Stimulated activated CD8-positive, alpha-beta memory T cell treated with anti-CD3 and anti-CD28 coated beads, Interleukin-7, amount 100 ng/mL, for 48 hours (primary cell): ENCODE measurements around the gene CD4.

ENCODE experiments used
- DNase-seq, 2 donors: peaks; one replicate each; pipeline ENCODE4 v3.0.0-alpha.2; 2020; ENCODE audit warnings: low read depth in 1 of 2; ENCODE audit errors: extremely low read depth in 1 of 2

CD4 gene

DNA sequence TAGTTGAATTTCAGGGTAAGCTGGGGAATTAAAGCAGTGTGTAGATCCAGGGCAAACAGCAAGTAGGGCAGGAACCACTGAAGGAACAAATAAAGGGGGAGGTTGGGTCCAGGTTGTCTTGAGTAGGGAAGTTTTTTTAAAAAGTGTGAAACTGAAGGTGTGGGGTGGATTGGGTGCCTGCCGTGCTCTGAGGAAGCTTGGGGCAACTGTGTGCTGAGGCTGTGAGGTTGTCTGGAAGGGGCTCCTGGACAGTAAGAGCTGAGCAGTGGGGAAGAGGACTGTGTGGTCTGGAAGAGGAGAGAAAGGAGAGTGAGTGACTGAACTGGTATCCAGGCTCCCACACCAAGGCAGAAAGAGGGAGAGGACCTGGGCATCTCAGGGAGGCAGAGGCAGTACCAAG, 21.4 kb downstream of the CD4 start:
- no peak for DNase-seq

DNA sequence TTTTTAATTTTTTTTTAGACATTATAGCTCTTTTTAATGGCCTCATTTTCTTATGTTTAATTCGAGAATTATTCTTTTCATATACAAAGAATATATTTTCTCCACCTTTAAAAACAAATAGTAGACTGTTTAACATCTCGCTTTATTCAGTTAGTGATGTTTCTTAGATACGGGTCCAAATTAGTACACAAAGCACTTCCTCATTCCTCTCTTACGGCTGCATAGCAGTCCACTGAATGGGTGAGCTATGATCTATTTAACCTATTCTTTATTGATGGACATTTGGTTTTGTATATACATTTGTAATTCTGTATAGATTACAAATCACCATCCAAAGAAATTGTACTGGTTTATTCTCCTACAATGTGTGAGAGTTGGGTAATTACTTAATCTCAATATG, 24.0 kb downstream of the CD4 start:
- no peak for DNase-seq

DNA sequence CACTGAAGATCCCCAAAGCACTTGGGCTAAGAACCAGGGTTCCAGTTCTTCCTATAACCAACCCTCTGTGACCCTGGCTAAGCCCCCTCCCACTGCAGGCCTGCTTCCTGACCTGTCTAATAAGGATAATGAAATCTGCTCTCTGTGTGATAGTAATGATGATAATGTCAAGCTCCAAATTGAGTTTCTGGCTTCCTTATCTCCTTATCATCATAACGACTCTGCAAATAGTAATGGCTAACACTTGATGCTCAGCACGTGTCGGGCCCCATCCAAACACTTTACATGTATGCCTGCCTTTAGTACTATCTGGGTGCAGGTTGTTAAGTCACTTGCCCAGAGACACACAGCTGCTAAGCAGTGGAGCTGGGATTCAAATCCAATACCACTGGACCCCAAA, 27.3 kb downstream of the CD4 start:
- DNase-seq: no peak

DNA sequence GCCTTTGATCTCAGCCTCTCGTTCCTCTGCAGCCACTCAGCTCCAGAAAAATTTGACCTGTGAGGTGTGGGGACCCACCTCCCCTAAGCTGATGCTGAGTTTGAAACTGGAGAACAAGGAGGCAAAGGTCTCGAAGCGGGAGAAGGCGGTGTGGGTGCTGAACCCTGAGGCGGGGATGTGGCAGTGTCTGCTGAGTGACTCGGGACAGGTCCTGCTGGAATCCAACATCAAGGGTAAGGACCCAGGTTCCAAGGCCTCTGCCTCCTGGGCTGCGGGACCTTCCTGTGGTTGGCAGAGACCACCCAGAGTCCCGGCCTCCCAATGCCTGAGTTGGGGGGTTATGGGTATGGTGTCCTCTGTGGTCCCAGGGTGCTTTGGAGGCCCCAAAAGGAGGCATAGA, 27.8 kb downstream of the CD4 start:
- DNase-seq: no peak

DNA sequence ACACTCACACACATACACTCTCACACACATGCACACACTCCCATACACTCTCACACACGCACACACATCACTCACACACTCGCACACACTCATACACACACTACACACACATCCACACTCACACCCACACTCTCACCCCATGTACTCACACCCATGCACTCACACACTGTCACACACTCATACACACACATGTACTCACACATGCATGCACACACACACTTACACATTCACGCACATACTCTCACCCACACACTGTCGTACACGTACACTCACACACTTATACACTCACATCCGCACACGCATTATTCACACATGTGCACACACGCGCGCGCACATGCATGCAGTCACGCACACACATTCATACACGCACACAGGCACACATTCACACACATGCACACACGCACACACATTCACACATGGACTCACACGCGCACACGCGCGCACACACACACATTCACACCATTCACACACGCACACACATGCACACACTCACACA, 28.4 kb downstream of the CD4 start:
- DNase-seq: no peak

DNA sequence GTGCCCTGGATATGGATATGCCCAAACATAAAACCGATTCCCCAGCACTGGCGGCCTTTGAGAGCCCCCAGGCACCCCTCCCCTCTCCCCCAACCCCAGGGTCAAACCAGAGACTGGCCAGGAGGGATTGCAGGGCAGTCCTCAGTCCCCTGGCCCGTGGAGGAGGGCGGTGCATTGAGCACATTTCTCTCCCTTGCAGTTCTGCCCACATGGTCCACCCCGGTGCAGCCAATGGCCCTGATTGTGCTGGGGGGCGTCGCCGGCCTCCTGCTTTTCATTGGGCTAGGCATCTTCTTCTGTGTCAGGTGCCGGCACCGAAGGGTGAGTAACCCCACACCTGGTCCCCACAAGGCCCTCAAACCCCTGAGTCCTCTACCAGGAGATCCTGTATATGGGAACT, 28.9 kb downstream of the CD4 start:
- no peak for DNase-seq

DNA sequence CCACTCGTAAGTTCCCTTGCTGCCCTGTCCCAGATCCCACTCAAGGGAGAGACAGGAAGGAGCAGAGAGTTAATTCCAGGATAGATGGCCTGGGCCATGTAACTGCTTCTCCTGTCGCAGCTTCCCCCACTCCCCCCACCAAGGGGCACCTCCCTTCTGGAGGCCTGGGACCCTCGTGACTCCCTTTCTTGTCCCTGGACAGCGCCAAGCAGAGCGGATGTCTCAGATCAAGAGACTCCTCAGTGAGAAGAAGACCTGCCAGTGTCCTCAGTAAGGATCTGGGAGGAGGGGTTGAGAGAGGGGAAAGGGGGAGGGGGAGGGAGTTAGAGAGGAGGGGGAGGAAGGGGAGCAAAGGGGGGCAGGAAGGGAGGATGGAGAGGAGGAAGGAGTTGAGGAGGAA, 29.3 kb downstream of the CD4 start:
- DNase-seq: no peak

DNA sequence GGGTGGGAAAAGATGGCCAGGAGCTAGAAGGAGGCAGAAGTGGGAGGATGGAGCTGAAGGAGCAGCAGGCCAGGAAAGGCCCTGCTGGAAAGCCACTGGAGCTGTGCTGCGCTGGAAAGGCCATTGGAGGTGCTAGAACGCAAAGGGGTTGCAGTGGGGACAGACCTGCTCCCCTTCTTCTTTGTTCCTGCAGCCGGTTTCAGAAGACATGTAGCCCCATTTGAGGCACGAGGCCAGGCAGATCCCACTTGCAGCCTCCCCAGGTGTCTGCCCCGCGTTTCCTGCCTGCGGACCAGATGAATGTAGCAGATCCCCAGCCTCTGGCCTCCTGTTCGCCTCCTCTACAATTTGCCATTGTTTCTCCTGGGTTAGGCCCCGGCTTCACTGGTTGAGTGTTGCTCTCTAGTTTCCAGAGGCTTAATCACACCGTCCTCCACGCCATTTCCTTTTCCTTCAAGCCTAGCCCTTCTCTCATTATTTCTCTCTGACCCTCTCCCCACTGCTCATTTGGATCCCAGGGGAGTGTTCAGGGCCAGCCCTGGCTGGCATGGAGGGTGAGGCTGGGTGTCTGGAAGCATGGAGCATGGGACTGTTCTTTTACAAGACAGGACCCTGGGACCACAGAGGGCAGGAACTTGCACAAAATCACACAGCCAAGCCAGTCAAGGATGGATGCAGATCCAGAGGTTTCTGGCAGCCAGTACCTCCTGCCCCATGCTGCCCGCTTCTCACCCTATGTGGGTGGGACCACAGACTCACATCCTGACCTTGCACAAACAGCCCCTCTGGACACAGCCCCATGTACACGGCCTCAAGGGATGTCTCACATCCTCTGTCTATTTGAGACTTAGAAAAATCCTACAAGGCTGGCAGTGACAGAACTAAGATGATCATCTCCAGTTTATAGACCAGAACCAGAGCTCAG, 30.0 kb downstream of the CD4 start:
- no peak for DNase-seq

DNA sequence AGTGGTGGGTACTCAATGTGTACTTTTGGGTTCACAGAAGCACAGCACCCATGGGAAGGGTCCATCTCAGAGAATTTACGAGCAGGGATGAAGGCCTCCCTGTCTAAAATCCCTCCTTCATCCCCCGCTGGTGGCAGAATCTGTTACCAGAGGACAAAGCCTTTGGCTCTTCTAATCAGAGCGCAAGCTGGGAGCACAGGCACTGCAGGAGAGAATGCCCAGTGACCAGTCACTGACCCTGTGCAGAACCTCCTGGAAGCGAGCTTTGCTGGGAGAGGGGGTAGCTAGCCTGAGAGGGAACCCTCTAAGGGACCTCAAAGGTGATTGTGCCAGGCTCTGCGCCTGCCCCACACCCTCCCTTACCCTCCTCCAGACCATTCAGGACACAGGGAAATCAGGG, 30.8 kb downstream of the CD4 start:
- no peak for DNase-seq

DNA sequence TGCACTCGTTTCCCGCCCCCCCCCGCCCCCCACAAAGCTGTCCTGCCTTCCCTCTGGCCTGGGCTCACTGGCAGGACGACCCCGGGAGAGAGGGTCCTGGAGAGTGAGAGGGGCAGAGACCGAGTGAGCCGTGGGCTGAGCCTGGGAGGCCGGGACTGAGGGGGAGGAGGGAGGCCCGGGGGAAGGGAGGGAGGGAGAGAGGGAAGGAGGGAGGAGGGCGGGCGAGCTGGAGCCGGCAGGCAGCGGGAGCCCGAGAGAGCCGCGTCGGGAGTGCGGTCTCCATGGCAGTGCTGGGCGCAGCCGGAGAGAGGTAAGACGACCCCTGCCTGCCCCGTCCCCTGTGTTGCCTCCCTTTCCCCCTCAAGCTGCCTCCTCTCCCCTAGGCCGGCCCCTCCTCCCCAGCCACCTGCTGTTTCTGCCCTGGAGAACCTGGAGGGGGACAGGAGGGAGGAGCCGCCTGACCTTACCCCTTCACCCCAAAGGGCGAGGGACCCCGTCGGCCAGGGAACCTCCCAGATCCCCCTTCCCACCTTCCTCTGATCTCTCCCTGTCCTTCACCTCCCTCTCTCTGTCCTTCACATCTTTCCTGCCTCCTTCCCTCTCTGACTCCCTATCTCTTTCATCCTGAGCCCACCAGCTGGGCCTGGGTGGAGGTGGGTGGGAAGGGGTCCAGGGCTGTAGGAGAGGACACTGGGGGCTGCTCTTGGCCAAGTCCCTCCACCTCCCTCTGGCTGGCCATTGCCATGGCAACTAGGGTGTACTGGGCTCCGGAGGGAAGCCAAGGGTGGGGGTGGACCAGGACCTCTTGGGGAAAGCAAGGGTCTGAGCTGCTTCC, 32.5 kb downstream of the CD4 start, which contains the start of gene GPR162:
Gene GPR162 (plus strand): TSS at position 231 of the 835 bp plus-strand sequence. CDS start 2,078 bp downstream, outside the sequence.
- DNase-seq: no peak

DNA sequence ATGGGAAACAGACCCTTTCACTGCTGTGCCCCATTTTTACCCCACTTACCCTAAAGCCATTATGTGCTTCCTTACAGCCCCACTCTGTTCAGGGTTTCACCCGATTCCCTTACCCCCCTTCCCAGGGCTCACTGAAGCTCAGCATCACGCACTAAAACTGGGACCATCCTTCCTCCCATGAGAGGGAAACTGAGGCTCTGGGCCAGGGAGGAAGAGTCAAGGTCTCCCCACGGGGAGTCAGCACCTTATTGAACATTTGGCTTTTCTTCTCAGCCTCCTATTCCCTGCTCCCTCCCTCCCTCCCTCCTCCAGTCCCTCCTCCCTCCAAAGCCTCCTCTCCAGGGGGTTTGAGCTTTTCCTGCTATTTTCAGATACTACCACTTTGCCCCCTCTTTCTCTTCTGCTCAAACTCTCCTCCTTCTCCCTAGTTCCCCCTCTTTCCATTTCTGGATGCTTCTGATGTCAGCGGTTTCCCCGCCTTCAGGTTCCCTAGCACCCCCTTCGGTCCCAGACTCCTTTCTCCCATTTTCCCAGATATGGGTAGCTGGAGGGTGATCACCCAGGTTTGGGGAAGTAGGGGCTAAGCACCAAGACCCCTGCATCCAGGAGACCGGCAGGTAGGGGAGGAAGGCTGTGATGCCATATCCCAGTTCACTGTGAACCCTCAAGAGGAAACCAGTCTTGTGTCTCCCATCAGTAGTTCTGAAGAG, 33.3 kb downstream of the CD4 start:
- DNase-seq: no peak

DNA sequence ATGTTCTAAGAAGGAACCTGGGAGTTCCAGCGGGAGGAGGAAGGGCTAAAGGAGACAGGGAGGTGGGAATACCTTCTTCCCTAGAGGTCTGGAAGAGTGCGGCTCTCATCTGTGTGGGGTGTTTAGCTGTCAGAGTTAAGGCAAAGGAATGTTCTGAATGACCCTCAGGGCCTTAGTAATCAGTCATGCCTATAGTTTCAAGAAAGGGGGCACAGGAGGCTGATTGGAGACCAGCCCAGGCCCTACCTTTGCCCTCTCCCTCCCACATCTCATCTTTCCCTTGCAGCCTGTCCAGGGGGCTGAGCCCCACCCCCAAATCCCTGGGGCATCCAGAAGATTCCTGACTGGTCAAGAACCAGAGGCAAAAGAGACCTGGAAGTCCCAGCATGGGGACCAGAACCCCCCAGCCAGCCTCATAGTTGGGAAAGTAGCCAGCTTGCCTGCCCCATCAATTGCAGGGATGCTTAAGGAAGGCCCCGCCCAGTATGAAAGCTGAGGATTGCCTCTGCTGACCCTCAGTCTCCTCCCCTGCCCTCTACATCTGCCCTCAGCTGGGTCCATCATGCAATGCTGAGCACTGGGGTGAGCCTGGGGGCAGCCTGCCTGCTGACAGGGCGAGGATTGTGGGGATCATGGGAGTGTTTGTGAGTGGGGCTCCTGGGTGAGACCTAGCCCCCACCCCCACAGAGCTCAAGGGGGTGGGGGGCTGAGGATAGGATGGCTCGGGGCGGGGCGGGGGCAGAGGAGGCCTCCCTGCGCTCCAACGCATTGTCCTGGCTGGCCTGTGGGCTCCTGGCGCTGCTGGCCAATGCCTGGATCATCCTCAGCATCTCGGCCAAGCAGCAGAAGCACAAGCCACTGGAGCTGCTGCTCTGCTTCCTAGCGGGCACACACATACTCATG, 34.1 kb downstream of the CD4 start:
- DNase-seq: no peak

DNA sequence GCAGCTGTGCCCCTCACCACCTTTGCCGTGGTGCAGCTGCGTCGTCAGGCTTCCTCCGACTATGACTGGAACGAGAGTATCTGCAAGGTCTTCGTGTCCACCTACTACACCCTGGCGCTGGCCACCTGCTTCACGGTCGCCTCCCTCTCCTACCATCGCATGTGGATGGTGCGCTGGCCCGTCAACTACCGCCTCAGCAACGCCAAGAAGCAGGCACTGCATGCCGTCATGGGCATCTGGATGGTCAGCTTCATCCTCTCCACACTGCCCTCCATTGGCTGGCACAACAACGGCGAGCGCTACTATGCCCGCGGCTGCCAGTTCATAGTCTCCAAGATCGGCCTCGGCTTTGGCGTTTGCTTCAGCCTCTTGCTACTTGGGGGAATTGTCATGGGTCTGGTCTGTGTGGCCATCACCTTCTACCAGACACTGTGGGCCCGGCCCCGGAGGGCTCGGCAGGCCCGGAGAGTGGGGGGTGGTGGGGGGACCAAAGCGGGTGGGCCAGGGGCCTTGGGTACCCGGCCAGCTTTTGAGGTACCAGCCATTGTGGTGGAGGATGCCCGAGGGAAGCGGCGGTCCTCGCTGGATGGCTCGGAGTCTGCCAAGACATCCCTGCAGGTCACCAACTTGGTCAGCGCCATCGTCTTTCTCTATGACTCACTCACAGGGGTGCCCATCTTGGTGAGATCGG, 34.9 kb downstream of the CD4 start:
- DNase-seq: no peak

DNA sequence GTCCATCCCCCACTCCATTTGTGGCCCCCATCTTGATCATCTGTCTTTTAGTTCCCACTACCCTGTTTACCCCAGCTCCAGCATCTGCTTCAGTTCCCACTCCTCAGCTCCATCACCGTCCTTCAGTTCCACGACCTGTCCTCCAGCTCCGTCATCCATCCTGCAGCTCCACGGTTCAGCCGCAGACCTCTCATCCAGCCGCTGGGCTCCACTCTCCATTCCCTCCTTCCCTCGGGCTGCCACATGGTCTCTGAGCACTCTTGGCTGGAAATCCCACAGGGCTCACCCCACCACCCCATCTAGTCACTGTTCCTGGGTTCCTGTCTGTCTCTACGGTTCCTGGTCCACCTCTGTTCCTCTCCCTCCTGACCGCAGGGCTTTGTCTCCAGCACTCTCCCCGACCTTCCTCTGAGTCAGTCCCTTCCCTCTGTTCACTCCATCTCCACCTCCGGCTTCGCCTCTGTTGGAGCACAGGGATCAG, 35.6 kb downstream of the CD4 start:
- no peak for DNase-seq

DNA sequence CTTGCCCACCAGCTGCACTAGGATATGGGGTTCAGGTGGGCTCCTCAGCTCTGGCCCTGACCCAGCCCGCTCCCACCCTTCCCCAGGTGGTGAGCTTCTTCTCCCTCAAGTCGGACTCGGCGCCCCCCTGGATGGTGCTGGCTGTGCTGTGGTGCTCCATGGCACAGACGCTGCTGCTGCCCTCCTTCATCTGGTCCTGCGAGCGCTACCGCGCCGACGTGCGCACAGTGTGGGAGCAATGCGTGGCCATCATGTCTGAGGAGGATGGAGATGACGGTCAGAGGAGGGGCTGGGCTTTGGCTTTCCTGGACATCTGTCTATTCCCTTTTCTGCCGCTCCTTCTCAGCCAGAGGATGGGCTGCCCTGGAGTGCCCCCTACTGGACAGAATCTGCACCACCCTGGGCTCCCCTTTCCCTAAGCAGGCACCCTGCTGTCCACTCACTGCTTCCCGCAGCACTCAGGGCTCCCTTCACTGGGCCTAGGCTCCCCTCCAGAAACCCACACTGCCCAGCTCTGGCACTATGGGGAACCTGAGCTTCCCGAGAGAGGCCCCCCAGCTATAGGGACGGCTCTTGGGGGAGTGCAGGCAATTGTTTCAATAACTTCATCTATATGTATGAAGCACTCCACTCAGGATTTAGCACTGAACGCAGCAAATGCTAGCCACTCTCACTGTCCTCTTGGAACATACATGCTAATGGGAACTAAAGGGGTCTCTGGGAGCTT, 36.2 kb downstream of the CD4 start:
- peak; percentile 56 to 67 for DNase-seq

DNA sequence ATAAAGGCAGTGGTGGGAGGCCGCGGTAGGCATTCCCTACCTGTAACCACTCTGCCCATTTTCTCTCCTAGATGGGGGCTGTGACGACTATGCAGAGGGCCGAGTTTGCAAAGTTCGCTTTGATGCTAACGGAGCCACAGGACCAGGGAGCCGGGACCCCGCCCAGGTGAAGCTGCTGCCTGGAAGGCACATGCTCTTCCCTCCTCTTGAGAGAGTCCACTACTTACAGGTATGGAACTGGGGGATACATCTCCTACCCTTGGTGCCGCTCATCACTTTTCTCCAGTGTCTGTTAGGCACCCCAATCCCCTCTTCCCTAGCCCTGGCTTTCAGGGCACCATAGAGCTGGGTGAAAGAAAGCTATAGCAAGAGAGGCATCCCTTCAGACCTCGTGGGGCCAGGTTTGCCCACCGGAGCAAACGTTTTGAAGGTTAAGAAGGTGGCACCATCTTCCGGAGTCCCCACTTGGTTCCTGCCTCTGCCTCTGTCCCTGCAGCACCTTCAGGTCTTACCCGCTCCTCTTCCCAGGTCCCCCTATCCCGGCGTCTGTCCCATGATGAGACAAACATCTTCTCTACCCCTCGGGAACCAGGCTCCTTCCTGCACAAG, 36.9 kb downstream of the CD4 start:
- DNase-seq: no peak

DNA sequence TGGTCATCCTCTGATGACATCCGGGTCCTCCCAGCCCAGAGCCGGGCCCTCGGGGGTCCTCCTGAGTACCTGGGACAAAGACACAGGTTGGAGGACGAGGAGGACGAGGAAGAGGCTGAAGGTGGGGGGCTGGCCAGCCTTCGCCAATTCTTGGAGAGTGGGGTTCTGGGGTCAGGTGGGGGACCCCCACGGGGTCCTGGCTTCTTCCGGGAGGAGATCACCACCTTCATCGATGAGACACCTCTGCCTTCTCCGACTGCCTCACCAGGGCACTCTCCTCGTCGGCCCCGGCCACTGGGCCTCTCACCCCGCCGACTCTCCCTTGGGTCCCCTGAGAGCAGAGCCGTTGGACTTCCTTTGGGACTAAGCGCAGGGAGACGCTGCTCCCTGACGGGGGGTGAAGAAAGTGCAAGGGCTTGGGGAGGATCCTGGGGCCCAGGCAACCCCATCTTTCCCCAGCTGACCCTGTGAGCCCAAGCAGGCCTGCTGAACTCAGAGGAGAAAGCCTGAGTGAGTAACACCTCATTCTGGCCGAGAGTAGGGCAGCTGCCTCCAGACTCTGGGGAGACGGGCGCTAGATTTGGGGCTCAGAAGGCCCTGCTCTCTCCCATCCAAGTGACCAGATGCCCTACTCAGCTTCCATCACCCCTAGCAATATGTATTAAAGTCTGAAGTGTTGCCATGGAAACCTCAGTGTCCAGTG, 37.6 kb downstream of the CD4 start:
- DNase-seq: no peak
